K562 (cell line): ENCODE measurements around the gene HOXC11. TPM values are rescaled to one million over a fixed set of nuclear protein-coding genes. Genes with fewer than 3 reads are reported as not detected.

Source experiments
- ATAC-seq: fragments of 200-7000 bp; cut with Tn5 transposase; 3 replicates; pipeline ENCODE4 v1.9.1; 2020; ENCODE audit warnings: moderate library complexity
- BruUV-seq: library from RNA; stranded (reverse); fragments of 400-500 nt; replicated peaks from 2 replicates; lab custom pipeline; 2021; lab: Mats Ljungman, UMichigan
- CTCF ChIA-PET: fragments of 300-600 bp; formaldehyde crosslinking; extraction: SDS; loops from one replicate; lab custom pipeline; 2021; ENCODE audit warnings: low intra/inter-chr PET ratio; lab: Yijun Ruan, JAX
- POLR2A ChIA-PET: fragments of 300-600, 350-650 bp; sonication (Branson Sonifier 250); formaldehyde crosslinking; extraction: SDS; loops from one replicate; lab custom pipeline; 2021; ENCODE audit warnings: antibody characterized with exemption, inconsistent platforms; lab: Yijun Ruan, JAX
- DNase-seq, 4 experiments: peaks; one replicate each; pipeline versions ENCODE4 v3.0.0 to v3.0.0-alpha.2; 2011 to 2018; ENCODE audit warnings: low spot score in 3 of 4, mixed read lengths in 3 of 4; ENCODE audit errors: extremely low read depth in 1 of 4
- FAIRE-seq: peaks from 2 replicates; lab custom pipeline; 2011; peaks lifted over from hg19 to GRCh38; lab: Jason Lieb, UNC
- H2AFZ ChIP-seq: 2 replicates; pipeline ENCODE4 v1.6.0; 2011; ENCODE audit warnings: low read depth, low read length, control low read depth, inconsistent platforms
- H3K27ac ChIP-seq: fragments of 200-600 bp; 3 replicates; pipeline ENCODE4 v1.8.0; 2011; ENCODE audit warnings: low read depth, mild to moderate bottlenecking, control low read depth, inconsistent platforms, low read length, moderate library complexity, mixed read lengths; ENCODE audit errors: extremely low read depth
- H3K27me3 ChIP-seq, 2 experiments: fragments of 300-600 bp in 1 of 2; 2 replicates in 1 of 2; 3 replicates in 1 of 2; pipeline versions ENCODE4 v1.6.0 to v1.8.0; 2011; ENCODE audit warnings: inconsistent platforms in 2 of 2, low read length in 2 of 2, mild to moderate bottlenecking in 1 of 2, mixed read lengths in 1 of 2, moderate library complexity in 1 of 2; ENCODE audit not compliant: control insufficient read depth in 2 of 2, insufficient read depth in 2 of 2
- H3K36me3 ChIP-seq: fragments of 300-600 bp; 3 replicates; pipeline ENCODE4 v1.8.0; 2011; ENCODE audit warnings: mild to moderate bottlenecking, low read length, inconsistent platforms; ENCODE audit not compliant: control insufficient read depth, insufficient read depth
- H3K4me1 ChIP-seq, 2 experiments: fragments of 200-600 bp in 1 of 2; replicated peaks in 1 of 2; 2 replicates in 1 of 2; 3 replicates in 1 of 2; pipeline versions ENCODE4 v1.5.1 to v1.8.0; 2011; ENCODE audit warnings: inconsistent platforms in 2 of 2, low read length in 2 of 2, mild to moderate bottlenecking in 1 of 2, mixed read lengths in 1 of 2, moderate library complexity in 1 of 2; ENCODE audit not compliant: control insufficient read depth in 2 of 2, insufficient read depth in 2 of 2
- H3K4me2 ChIP-seq: 2 replicates; pipeline ENCODE4 v1.6.1; 2011; ENCODE audit warnings: low read length, control low read depth, inconsistent platforms, mixed read lengths; ENCODE audit not compliant: insufficient read depth
- H3K4me3 ChIP-seq: fragments of 200-600 bp; sonication (generic), shearing (Covaris generic); 2 replicates; pipeline ENCODE4 v1.5.1; 2016; ENCODE audit warnings: control low read depth, inconsistent platforms
- H3K79me2 ChIP-seq: fragments of 200-600 bp; 3 replicates; pipeline ENCODE4 v1.8.0; 2011; ENCODE audit warnings: low read length, inconsistent platforms; ENCODE audit not compliant: control insufficient read depth, insufficient read depth
- H3K9ac ChIP-seq, 2 experiments: 2 replicates each; pipeline versions ENCODE4 v1.6.0 to v1.6.1; 2011; ENCODE audit warnings: low read depth in 2 of 2, low read length in 2 of 2, control low read depth in 1 of 2, inconsistent platforms in 1 of 2, mild to moderate bottlenecking in 1 of 2, mixed read lengths in 1 of 2; ENCODE audit not compliant: insufficient read depth in 1 of 2
- H3K9me1 ChIP-seq: one replicate; pipeline ENCODE4 v1.6.0; 2011; ENCODE audit warnings: inconsistent platforms, mild to moderate bottlenecking, low read length, moderate library complexity; ENCODE audit not compliant: control insufficient read depth, insufficient read depth
- H3K9me3 ChIP-seq: replicated peaks from 2 replicates; pipeline ENCODE4 v1.5.1; 2011; ENCODE audit warnings: low read depth, low read length, inconsistent platforms; ENCODE audit not compliant: control insufficient read depth, insufficient read depth
- H4K20me1 ChIP-seq: replicated peaks from 2 replicates; pipeline ENCODE4 v1.6.1; 2011; ENCODE audit warnings: low read length, inconsistent platforms, mixed read lengths; ENCODE audit not compliant: control insufficient read depth, insufficient read depth
- ERF ChIP-seq: fragments of 450-650 bp; formaldehyde crosslinking; IDR thresholded peaks from 2 replicates; pipeline ENCODE4 v1.4.0; 2020; ENCODE audit warnings: mild to moderate bottlenecking, mixed read lengths
- MECOM ChIP-seq: fragments of 250-450 bp; sonication (Bioruptor Pico); IDR thresholded peaks from 2 replicates; pipeline ENCODE4 v1.8.0; 2022; ENCODE audit warnings: inconsistent platforms
- PTRF ChIP-seq: fragments of 450-650 bp; IDR thresholded peaks from 2 replicates; pipeline ENCODE4 v1.6.1; 2016; ENCODE audit warnings: mild to moderate bottlenecking, missing genetic modification characterization, missing compliant biosample characterization
- SREBF1 ChIP-seq: fragments of 150-350 bp; IDR thresholded peaks from 2 replicates; pipeline ENCODE4 v1.6.1; 2014; ENCODE audit warnings: antibody characterized with exemption, low read depth, low read length, borderline replicate concordance
- WGBS: fragments of 100-300 bp; shearing (Covaris generic); methylation state at CpG from one replicate; pipeline ENCODE4 v1.1.6; 2016; ENCODE audit warnings: low coverage, mixed read lengths; ENCODE audit not compliant: insufficient coverage; ENCODE audit errors: missing lambda C conversion rate; 5-methylcytosine and 5-hydroxymethylcytosine counted together
- in situ Hi-C: fragments of 300-500 bp; cut with MboI; formaldehyde crosslinking; loops from 4 replicates; pipeline ENCODE4 v1.15.0; 2018; ENCODE audit warnings: inconsistent platforms, mixed read lengths
- intact Hi-C: fragments of 100-400 bp; cut with micrococcal nuclease; formaldehyde crosslinking; loops from 2 replicates; pipeline ENCODE4 v1.14.2; 2022
- polyA plus RNA-seq, 8 experiments: library from polyadenylated mRNA; depleted of rRNA in 4 of 8; stranded (reverse) in 5 of 8; unstranded in 3 of 8; fragments of >200 nt; fragmentation: Nextera tagmentation in 2 of 8; fragmentation: Illumina TruSeq in 1 of 8; extraction: Ambion mirVana in 2 of 8; extraction: Trizol in 1 of 8; gene quantifications; 2 replicates each; pipeline versions ENCODE4 v1.2.1 to v1.2.3, GENCODE V29; 2011 to 2014; ENCODE audit warnings: inconsistent platforms in 1 of 8, missing spikeins in 1 of 8
- total RNA-seq, 7 experiments: library from RNA; depleted of rRNA in 6 of 7; stranded (reverse); fragments of >200 nt in 6 of 7; fragmentation: Illumina TruSeq in 2 of 7; extraction: Trizol in 2 of 7; gene quantifications; 2 replicates each; pipeline versions ENCODE4 v1.2.1 to v1.2.3, GENCODE V29; 2011 to 2021; ENCODE audit warnings: low replicate concordance in 1 of 7
- TF ChIP-seq, protein P1 (sequence below): sonication (generic); IDR thresholded peaks from 2 replicates; pipeline ENCODE4 v1.6.1; 2016

The HOXC11 gene
- total and polyA plus RNA-seq, 9 of the 15 experiments (the other 6 are each of a cell fraction or from before 2014, with no cell fraction given): not detected

DNA sequence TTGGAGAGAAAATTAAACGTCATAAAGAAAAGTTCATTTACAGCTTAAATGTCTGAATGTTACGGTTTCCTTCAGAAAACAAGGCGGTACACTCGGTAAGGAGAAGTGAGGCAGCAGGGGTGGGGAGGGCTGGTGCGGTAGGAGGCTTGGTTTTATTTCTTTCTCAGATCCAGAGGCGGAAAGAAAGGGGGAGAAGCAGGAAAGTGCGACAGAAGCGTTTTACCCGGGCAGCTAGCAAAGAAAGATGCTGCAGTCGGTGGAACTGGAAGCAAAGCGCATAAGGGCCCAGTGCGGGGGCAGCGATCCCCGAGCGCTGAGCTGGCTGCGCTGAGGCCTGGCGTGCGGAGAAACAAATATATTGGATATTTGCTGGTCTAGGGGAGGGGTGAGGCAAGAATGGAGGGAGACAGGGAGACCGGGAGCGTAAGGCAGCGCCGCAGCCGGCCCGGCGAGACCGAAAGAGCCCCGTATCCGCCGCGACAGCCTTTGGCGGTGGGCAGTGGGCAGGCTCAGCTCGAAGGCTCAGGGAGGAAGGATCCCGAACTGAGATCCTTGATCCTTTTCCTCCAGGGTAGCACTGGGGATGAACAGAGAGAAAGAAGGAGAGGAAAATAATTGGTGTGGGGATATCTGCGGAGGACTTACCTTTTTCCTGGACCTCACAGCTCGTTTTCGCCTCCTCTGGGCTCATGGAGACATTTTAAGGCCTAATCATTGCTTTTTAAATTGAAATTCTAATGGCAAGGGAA is 6.4 kb upstream of the HOXC11 start (continued):
- TF ChIP-seq, protein P1, sequence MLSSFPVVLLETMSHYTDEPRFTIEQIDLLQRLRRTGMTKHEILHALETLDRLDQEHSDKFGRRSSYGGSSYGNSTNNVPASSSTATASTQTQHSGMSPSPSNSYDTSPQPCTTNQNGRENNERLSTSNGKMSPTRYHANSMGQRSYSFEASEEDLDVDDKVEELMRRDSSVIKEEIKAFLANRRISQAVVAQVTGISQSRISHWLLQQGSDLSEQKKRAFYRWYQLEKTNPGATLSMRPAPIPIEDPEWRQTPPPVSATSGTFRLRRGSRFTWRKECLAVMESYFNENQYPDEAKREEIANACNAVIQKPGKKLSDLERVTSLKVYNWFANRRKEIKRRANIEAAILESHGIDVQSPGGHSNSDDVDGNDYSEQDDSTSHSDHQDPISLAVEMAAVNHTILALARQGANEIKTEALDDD: no peak
- no peak for TF ChIP-seq ERF (CRISPR knock-in tag)
- no peak for TF ChIP-seq PTRF
- no peak for TF ChIP-seq SREBF1
- TF ChIP-seq, all 486 proteins: peak for 0

GRCh38 chr12:53967421-53967925 is 5.5 kb upstream of the HOXC11 start:
- no peak overlapping the region for H3K9ac ChIP-seq
- no peak for ATAC-seq
- no peaks in the 10 kb centered on the region for H3K9me1 ChIP-seq
- no peak overlapping the region for H2AFZ ChIP-seq
- 3% methylated on average over 5 of the region's 5 CpGs for WGBS
- no peak overlapping the region for H3K27ac ChIP-seq
- ChIA-PET POLR2A (interaction anchor here (0.9 kb wide), 1 partner anchor 30 kb away, joined by 3 read pairs; no protein-coding TSS in a partner anchor), CTCF (no interaction called here)
- in situ Hi-C loops: no loop called here
- peaks cover 0 to 12% of the 10 kb centered on the region in 2 experiments; a peak in 4 of 5 replicates for H3K4me1 ChIP-seq
- no peak overlapping the region for H3K4me3 ChIP-seq
- intact Hi-C loops: no loop called here
- H3K27me3 ChIP-seq: peaks cover 79 to 86% of the 10 kb centered on the region in 2 experiments
- FAIRE-seq: no peak
- H4K20me1 ChIP-seq: no peaks in the 10 kb centered on the region; the same call in 1 of the 2 replicates
- BruUV-seq: no TSS peak
- H3K36me3 ChIP-seq: no peaks in the 10 kb centered on the region
- no peak overlapping the region for H3K4me2 ChIP-seq
- TF ChIP-seq MECOM (CRISPR knock-in tag): no peak
- H3K9me3 ChIP-seq: no peaks in the 10 kb centered on the region
- no peaks in the 10 kb centered on the region for H3K79me2 ChIP-seq
- no peak for DNase-seq
